ENCODE data around the gene INPPL1. TPM values are rescaled to one million over a fixed set of nuclear protein-coding genes. Genes with fewer than 3 reads are reported as not detected.

The INPPL1 gene, protein sequence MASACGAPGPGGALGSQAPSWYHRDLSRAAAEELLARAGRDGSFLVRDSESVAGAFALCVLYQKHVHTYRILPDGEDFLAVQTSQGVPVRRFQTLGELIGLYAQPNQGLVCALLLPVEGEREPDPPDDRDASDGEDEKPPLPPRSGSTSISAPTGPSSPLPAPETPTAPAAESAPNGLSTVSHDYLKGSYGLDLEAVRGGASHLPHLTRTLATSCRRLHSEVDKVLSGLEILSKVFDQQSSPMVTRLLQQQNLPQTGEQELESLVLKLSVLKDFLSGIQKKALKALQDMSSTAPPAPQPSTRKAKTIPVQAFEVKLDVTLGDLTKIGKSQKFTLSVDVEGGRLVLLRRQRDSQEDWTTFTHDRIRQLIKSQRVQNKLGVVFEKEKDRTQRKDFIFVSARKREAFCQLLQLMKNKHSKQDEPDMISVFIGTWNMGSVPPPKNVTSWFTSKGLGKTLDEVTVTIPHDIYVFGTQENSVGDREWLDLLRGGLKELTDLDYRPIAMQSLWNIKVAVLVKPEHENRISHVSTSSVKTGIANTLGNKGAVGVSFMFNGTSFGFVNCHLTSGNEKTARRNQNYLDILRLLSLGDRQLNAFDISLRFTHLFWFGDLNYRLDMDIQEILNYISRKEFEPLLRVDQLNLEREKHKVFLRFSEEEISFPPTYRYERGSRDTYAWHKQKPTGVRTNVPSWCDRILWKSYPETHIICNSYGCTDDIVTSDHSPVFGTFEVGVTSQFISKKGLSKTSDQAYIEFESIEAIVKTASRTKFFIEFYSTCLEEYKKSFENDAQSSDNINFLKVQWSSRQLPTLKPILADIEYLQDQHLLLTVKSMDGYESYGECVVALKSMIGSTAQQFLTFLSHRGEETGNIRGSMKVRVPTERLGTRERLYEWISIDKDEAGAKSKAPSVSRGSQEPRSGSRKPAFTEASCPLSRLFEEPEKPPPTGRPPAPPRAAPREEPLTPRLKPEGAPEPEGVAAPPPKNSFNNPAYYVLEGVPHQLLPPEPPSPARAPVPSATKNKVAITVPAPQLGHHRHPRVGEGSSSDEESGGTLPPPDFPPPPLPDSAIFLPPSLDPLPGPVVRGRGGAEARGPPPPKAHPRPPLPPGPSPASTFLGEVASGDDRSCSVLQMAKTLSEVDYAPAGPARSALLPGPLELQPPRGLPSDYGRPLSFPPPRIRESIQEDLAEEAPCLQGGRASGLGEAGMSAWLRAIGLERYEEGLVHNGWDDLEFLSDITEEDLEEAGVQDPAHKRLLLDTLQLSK
- 14.4 and 29.1 TPM in 2 replicates for total RNA-seq (2016; rRNA removed; fragmentation: Illumina TruSeq; extraction: Trizol)
- total RNA-seq (2016; cell fraction: cytosol; rRNA removed; fragmentation: Illumina TruSeq; extraction: Trizol; ENCODE audit: low read depth) = 21.4 and 25.1 TPM in 2 replicates
- total RNA-seq (2016; cell fraction: insoluble cytoplasmic fraction; rRNA removed; fragmentation: Illumina TruSeq; extraction: Trizol) = 10.8 and 29.6 TPM in 2 replicates
- total RNA-seq (2016; cell fraction: membrane; rRNA removed; fragmentation: Illumina TruSeq; extraction: Trizol) = 10.1 and 10.8 TPM in 2 replicates
- 31.6 and 36.2 TPM in 2 replicates for total RNA-seq (2016; cell fraction: nucleus; rRNA removed; fragmentation: Illumina TruSeq; extraction: Trizol)
- polyA plus RNA-seq (2011; rRNA removed) = 66.9 and 80.4 TPM in 2 replicates
- polyA plus RNA-seq (2011; cell fraction: cytosol; rRNA removed) = 19.0 and 23.6 TPM in 2 replicates
- 500 and 631 TPM in 2 replicates for polyA plus RNA-seq (2011; cell fraction: nucleus; rRNA removed)
- 32.6 and 49.5 TPM in 2 replicates for polyA plus RNA-seq (2012)
- polyA plus RNA-seq (2016; cell fraction: cytosol; fragmentation: Illumina TruSeq; extraction: Trizol; ENCODE audit: low read depth) = 1.8 and 1.9 TPM in 2 replicates
- 10.8 and 14.0 TPM in 2 replicates for polyA plus RNA-seq (2016; cell fraction: insoluble cytoplasmic fraction; fragmentation: Illumina TruSeq; extraction: Trizol; ENCODE audit: low read depth)
- 4.2 and 4.9 TPM in 2 replicates for polyA plus RNA-seq (2016; cell fraction: membrane; fragmentation: Illumina TruSeq; extraction: Trizol; ENCODE audit: low read depth)
- 127 and 134 TPM in 2 replicates for polyA plus RNA-seq (2016; cell fraction: nucleus; fragmentation: Illumina TruSeq; extraction: Trizol; ENCODE audit: insufficient read depth, low read depth)
- 73.5 and 218 TPM in 2 replicates for polyA minus RNA-seq (2011; rRNA and poly(A)+ RNA removed; ENCODE audit: low replicate concordance)
- polyA minus RNA-seq (2011; cell fraction: cytosol; rRNA and poly(A)+ RNA removed) = 27.6 and 29.9 TPM in 2 replicates
- 106 and 116 TPM in 2 replicates for polyA minus RNA-seq (2011; cell fraction: nucleus; rRNA and poly(A)+ RNA removed)
- Bru-seq, nascent RNA = percentile 62 among the genes with signal in this experiment
- percentile 86 among the genes with signal in this experiment for BruChase-seq, experiment 1, labeled RNA remaining after a 6-hour chase
- percentile 73 among the genes with signal in this experiment for BruChase-seq, experiment 2, labeled RNA remaining after a 2-hour chase
- long read RNA-seq, experiment 1, partial matches to known transcripts = 7 of 7 reads
- long read RNA-seq, experiment 1, other reads (novel, unspliced or antisense) = 0 of 7 reads
- long read RNA-seq, experiment 2, full-length matches to known transcripts = 15 of 110 reads
- long read RNA-seq, experiment 2, partial matches to known transcripts = 44 of 110 reads
- long read RNA-seq, experiment 2, other reads (novel, unspliced or antisense) = 51 of 110 reads

DNA sequence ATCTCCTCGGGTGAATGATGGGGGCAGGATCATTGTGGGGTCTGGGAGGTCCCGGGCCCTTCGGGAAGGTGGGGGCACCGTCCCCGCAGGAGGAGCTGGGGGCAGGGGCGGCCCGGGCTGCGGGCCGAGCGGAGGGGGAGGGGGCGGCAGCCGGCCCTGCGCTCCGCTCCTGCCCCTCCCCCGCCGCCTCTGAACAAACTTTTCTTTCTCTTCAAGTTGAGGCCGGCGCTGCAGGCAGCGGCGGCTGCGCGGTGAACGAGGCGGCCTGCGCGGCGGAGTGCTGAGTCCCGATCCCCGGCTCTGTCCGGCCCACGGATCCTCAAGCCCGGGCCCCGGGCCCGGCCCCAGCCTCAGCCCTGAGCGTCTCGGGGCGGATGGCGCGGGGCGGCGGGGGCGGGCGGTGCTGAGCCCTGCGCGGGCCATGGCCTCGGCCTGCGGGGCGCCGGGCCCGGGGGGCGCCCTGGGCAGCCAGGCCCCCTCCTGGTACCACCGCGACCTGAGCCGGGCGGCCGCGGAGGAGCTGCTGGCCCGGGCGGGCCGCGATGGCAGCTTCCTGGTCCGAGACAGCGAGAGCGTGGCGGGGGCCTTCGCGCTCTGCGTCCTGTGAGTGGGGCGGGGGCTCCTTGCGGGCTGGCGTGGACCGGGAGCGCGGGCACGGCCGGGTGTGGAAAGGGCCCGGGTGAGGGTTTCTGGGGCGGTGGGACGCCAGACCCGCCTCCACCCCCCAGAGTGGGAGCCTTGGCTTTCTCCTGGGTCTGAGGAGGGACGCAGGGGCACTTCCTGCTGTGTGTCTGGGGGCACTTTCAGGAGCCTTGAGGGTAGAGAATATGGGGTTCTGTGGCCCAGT, at the start of gene INPPL1:
INPPL1 (plus strand) TSS at position 204 of the 847 bp plus-strand sequence; CDS start at position 422, 218 bp downstream.
- H3K4me1 ChIP-seq (ENCODE audit: insufficient read depth, low read length) = peaks cover 35% of the 10 kb centered on the region
- POLR2A ChIA-PET = interaction anchor here (0.6 kb wide), 1 partner anchor 20 kb away, joined by 3 read pairs; no protein-coding TSS in a partner anchor
- TF ChIP-seq TSC22D2 (CRISPR knock-in tag; IDR thresholded peaks at IDR 0.05; ENCODE audit: borderline replicate concordance) (peak; percentile 26; the same call in 1 of the 2 replicates), ZNF431 (CRISPR knock-in tag; IDR thresholded peaks at IDR 0.05; ENCODE audit: borderline replicate concordance, low read depth) (no peak), POLR2AphosphoS2 (IDR thresholded peaks at IDR 0.05; ENCODE audit: low read depth, low read length) (no peak), ZNF652 (CRISPR knock-in tag; IDR thresholded peaks at IDR 0.05; ENCODE audit: borderline replicate concordance, low read depth) (no peak), CHCHD3 (CRISPR knock-in tag; IDR thresholded peaks at IDR 0.05) (no peak), ISL2 (CRISPR knock-in tag; IDR thresholded peaks at IDR 0.05) (no peak), RBFOX2 (IDR thresholded peaks at IDR 0.05; ENCODE audit: low read depth, low read length) (peak; percentile 60)
- TF ChIP-seq, protein P1, sequence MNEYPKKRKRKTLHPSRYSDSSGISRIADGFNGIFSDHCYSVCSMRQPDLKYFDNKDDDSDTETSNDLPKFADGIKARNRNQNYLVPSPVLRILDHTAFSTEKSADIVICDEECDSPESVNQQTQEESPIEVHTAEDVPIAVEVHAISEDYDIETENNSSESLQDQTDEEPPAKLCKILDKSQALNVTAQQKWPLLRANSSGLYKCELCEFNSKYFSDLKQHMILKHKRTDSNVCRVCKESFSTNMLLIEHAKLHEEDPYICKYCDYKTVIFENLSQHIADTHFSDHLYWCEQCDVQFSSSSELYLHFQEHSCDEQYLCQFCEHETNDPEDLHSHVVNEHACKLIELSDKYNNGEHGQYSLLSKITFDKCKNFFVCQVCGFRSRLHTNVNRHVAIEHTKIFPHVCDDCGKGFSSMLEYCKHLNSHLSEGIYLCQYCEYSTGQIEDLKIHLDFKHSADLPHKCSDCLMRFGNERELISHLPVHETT (CRISPR knock-in tag; conservative IDR thresholded peaks at IDR 0.05) = 0 out of 2 replicates have a peak, but pooled peaks have one; percentile 17
- TF ChIP-seq, protein P2, sequence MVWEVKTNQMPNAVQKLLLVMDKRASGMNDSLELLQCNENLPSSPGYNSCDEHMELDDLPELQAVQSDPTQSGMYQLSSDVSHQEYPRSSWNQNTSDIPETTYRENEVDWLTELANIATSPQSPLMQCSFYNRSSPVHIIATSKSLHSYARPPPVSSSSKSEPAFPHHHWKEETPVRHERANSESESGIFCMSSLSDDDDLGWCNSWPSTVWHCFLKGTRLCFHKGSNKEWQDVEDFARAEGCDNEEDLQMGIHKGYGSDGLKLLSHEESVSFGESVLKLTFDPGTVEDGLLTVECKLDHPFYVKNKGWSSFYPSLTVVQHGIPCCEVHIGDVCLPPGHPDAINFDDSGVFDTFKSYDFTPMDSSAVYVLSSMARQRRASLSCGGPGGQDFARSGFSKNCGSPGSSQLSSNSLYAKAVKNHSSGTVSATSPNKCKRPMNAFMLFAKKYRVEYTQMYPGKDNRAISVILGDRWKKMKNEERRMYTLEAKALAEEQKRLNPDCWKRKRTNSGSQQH (CRISPR knock-in tag; IDR thresholded peaks at IDR 0.05; ENCODE audit: low read depth) = no peak

More for the DNA sequence above, at the start of gene INPPL1:
- Histone ChIP-seq H3K4me2 (ENCODE audit: low read depth, low read length) (peak within 1 kb of the TSS; percentile 93), H3K9me3 (ENCODE audit: low read length) (no peaks in the 10 kb centered on the region), H3K36me3 (replicated peaks in 1 of 2; ENCODE audit: control insufficient read depth in 1 of 2, insufficient read depth in 2 of 2, low read length in 2 of 2) (peaks cover 4 to 11% of the 10 kb centered on the region in 2 experiments; a peak in 4 of 5 replicates), H3K27ac (ENCODE audit: extremely low read length, insufficient read depth, low read length) (peak within 1 kb of the TSS; percentile 60), H3K27me3 (ENCODE audit: control insufficient read depth in 1 of 2, insufficient read depth in 2 of 2, low read length in 2 of 2) (peaks cover 0 to 9% of the 10 kb centered on the region in 2 experiments; a peak in 1 of 5 replicates), H3K4me3 (replicated peaks in 1 of 3; ENCODE audit: insufficient read depth in 1 of 3, low read depth in 2 of 3, low read length in 3 of 3) (peak within 1 kb of the TSS; percentile 83 to 90 (median 85)), H2AFZ (ENCODE audit: low read length) (no peak within 1 kb of the TSS), H3K79me2 (ENCODE audit: insufficient read depth, low read length) (peaks cover 7% of the 10 kb centered on the region), H4K20me1 (ENCODE audit: insufficient read depth, low read length) (no peaks in the 10 kb centered on the region), H3K9ac (ENCODE audit: insufficient read depth, low read depth, low read length) (peak within 1 kb of the TSS; percentile 82)
- in situ Hi-C loops (cut with HindIII; ENCODE audit: extremely low pct_ligation_motif_present, low pct_unique_long_range_greater_than_20kb) (no loop called here), intact Hi-C loops (cut with micrococcal nuclease; ENCODE audit: unreplicated experiment) (loop anchor here (2.0 kb wide), 1 partner anchor 14 kb away; no protein-coding TSS in a partner anchor)
- CTCF ChIA-PET (ENCODE audit: low intra/inter-chr PET ratio, low total read pairs) = no interaction called here
- ATAC-seq = peak; percentile 2
- no peak for FAIRE-seq
- BruUV-seq (replicated peaks) = no TSS peak
- WGBS (ENCODE audit: low lambda C conversion rate) = 1% methylated on average over 14 of the region's 81 CpGs
- DNase-seq (ENCODE audit: low spot score) = no peak
